ENCODE results near the gene GPM6B.

Gene GPM6B

DNA sequence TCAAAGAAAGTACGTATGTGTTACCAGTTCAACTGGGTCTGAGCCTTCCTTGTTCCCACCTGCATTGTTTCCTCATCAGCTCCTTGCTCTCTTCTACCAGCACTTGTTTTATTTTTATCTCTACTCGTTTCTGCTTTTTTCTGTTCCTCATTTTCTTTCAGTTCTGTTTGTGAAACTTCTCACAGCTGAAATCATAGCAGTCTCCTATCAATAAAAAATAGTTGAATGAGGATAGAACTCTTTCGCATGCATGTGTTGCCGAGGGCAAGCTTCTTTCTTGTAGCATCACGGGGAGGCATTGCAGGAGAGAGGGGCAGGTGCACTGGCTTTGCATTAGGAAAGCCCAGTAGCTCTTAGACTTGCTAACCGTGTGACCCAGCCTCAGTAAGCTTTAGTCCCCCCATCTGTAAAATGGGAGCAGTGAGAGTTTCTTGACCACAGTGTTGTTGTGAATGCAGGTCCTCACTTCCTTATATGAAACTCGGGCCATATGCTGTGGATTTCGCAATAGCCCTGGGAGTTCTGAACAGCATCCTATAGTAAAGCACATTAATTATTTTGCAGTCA is 57.7 kb downstream of the GPM6B start:
- no peaks in the 10 kb centered on the region for H3K79me1 ChIP-seq (ENCODE audit: low read length)
- H3K9me3 ChIP-seq (ENCODE audit: insufficient read depth, low read depth, low read length) = no peaks in the 10 kb centered on the region
- H3K4me1 ChIP-seq (ENCODE audit: control insufficient read depth in 1 of 2, insufficient read depth in 2 of 2, low read length in 2 of 2) = no peaks in the 10 kb centered on the region
- H2BK120ac ChIP-seq (ENCODE audit: insufficient read depth, low read length, poor library complexity) = no peak overlapping the region
- H3K79me2 ChIP-seq (ENCODE audit: control insufficient read depth, insufficient read depth, low read length, poor library complexity) = no peaks in the 10 kb centered on the region
- peaks cover 22 to 29% of the 10 kb centered on the region in 2 experiments for H3K36me3 ChIP-seq (ENCODE audit: control insufficient read depth in 1 of 2, insufficient read depth in 2 of 2, low read length in 2 of 2)
- H3K4me3 ChIP-seq (ENCODE audit: low read depth, low read length) = no peak overlapping the region
- WGBS (ENCODE audit: extremely low coverage, insufficient coverage, insufficient read length) = no CpG with 5 or more reads among the region's 8 CpGs
- H3K27me3 ChIP-seq (ENCODE audit: insufficient read depth, low read length) = no peaks in the 10 kb centered on the region
- H2BK5ac ChIP-seq (ENCODE audit: low read depth, low read length, poor library complexity) = no peak overlapping the region
- no peak overlapping the region for H3K14ac ChIP-seq (ENCODE audit: low read length)
- H3K4me2 ChIP-seq (ENCODE audit: low read length) = no peak overlapping the region
- H4K91ac ChIP-seq (ENCODE audit: low read depth, low read length) = no peak overlapping the region
- no peak overlapping the region for H2AK5ac ChIP-seq (ENCODE audit: low read length)
- no peak overlapping the region for H3K18ac ChIP-seq (ENCODE audit: low read length)
- H3K4ac ChIP-seq (ENCODE audit: low read depth, low read length) = no peak overlapping the region
- H2AFZ ChIP-seq (ENCODE audit: insufficient read depth, low read length, poor library complexity) = no peak overlapping the region
- no peak for DNase-seq
- no peak overlapping the region for H4K12ac ChIP-seq (ENCODE audit: low read depth, low read length)
- H3K9ac ChIP-seq (ENCODE audit: low read length) = no peak overlapping the region
- H3K23ac ChIP-seq (ENCODE audit: low read length) = no peak overlapping the region
- H2BK12ac ChIP-seq (ENCODE audit: low read length) = no peak overlapping the region
- no peak overlapping the region for H4K8ac ChIP-seq (ENCODE audit: low read depth, low read length)
- H3K27ac ChIP-seq (ENCODE audit: low read depth, low read length) = no peak overlapping the region

DNA sequence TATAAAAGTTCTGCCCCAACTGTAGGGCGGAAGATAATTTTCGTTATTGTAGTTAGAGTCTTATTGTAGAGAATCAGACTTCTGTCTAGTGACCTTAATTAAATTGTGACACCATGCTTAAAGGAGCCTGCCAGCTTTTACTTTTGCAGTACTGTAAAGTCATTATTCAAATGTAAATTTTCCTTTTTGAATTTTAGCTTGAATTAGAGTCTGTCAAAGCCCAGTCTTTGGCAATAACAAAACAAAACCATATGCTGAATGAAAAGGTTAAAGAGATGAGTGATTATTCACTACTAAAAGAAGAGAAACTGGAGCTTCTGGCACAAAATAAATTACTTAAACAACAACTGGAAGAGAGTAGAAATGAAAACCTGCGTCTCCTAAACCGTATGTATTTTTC is 60.5 kb downstream of the GPM6B start:
- DNase-seq = no peak
- no peak overlapping the region for H2BK120ac ChIP-seq (ENCODE audit: insufficient read depth, low read length, poor library complexity)
- no peaks in the 10 kb centered on the region for H3K79me2 ChIP-seq (ENCODE audit: control insufficient read depth, insufficient read depth, low read length, poor library complexity)
- no peak overlapping the region for H3K14ac ChIP-seq (ENCODE audit: low read length)
- no CpG with 5 or more reads among the region's 4 CpGs for WGBS (ENCODE audit: extremely low coverage, insufficient coverage, insufficient read length)
- no peaks in the 10 kb centered on the region for H3K27me3 ChIP-seq (ENCODE audit: insufficient read depth, low read length)
- no peak overlapping the region for H3K9ac ChIP-seq (ENCODE audit: low read length)
- H3K4me1 ChIP-seq (ENCODE audit: control insufficient read depth in 1 of 2, insufficient read depth in 2 of 2, low read length in 2 of 2) = no peaks in the 10 kb centered on the region
- H3K36me3 ChIP-seq (ENCODE audit: control insufficient read depth in 1 of 2, insufficient read depth in 2 of 2, low read length in 2 of 2) = peaks cover 19 to 25% of the 10 kb centered on the region in 2 experiments
- no peak overlapping the region for H2BK12ac ChIP-seq (ENCODE audit: low read length)
- no peak overlapping the region for H3K4ac ChIP-seq (ENCODE audit: low read depth, low read length)
- H4K12ac ChIP-seq (ENCODE audit: low read depth, low read length) = no peak overlapping the region
- no peak overlapping the region for H3K4me3 ChIP-seq (ENCODE audit: low read depth, low read length)
- no peak overlapping the region for H3K27ac ChIP-seq (ENCODE audit: low read depth, low read length)
- no peak overlapping the region for H2BK5ac ChIP-seq (ENCODE audit: low read depth, low read length, poor library complexity)
- no peaks in the 10 kb centered on the region for H3K79me1 ChIP-seq (ENCODE audit: low read length)
- no peak overlapping the region for H4K91ac ChIP-seq (ENCODE audit: low read depth, low read length)
- H2AFZ ChIP-seq (ENCODE audit: insufficient read depth, low read length, poor library complexity) = no peak overlapping the region
- no peak overlapping the region for H2AK5ac ChIP-seq (ENCODE audit: low read length)
- no peak overlapping the region for H3K4me2 ChIP-seq (ENCODE audit: low read length)
- no peaks in the 10 kb centered on the region for H3K9me3 ChIP-seq (ENCODE audit: insufficient read depth, low read depth, low read length)
- no peak overlapping the region for H4K8ac ChIP-seq (ENCODE audit: low read depth, low read length)
- no peak overlapping the region for H3K23ac ChIP-seq (ENCODE audit: low read length)
- no peak overlapping the region for H3K18ac ChIP-seq (ENCODE audit: low read length)

DNA sequence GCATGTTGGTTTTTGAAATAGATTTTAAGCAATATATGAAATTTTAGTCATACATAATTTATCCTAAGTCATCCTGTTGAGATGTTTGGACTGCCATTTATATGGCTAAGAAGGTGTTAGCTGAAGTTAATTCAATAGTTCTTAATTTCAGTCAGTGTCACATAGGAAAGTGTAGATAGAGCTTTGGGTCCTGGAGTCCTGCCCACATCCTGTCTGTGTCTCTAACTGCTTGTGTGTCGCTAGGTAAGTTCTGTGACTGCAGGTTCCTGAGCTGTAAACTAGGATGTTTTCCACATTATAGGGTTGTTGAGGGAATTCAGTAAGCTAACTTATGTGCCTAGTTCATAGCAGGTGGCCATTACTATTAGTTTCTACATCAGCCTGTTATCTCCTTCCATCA is 61.6 kb downstream of the GPM6B start:
- H3K18ac ChIP-seq (ENCODE audit: low read length) = no peak overlapping the region
- no peak overlapping the region for H2BK120ac ChIP-seq (ENCODE audit: insufficient read depth, low read length, poor library complexity)
- H4K8ac ChIP-seq (ENCODE audit: low read depth, low read length) = no peak overlapping the region
- H3K79me1 ChIP-seq (ENCODE audit: low read length) = no peaks in the 10 kb centered on the region
- DNase-seq = no peak
- no peak overlapping the region for H3K9ac ChIP-seq (ENCODE audit: low read length)
- H3K79me2 ChIP-seq (ENCODE audit: control insufficient read depth, insufficient read depth, low read length, poor library complexity) = no peaks in the 10 kb centered on the region
- no peak overlapping the region for H3K14ac ChIP-seq (ENCODE audit: low read length)
- H3K4me1 ChIP-seq (ENCODE audit: control insufficient read depth in 1 of 2, insufficient read depth in 2 of 2, low read length in 2 of 2) = no peaks in the 10 kb centered on the region
- H3K36me3 ChIP-seq (ENCODE audit: control insufficient read depth in 1 of 2, insufficient read depth in 2 of 2, low read length in 2 of 2) = peaks cover 14 to 18% of the 10 kb centered on the region in 2 experiments
- no peak overlapping the region for H2BK12ac ChIP-seq (ENCODE audit: low read length)
- no peak overlapping the region for H3K27ac ChIP-seq (ENCODE audit: low read depth, low read length)
- no peaks in the 10 kb centered on the region for H3K27me3 ChIP-seq (ENCODE audit: insufficient read depth, low read length)
- H4K12ac ChIP-seq (ENCODE audit: low read depth, low read length) = no peak overlapping the region
- no peak overlapping the region for H2AFZ ChIP-seq (ENCODE audit: insufficient read depth, low read length, poor library complexity)
- no CpG with 5 or more reads among the region's 1 CpG for WGBS (ENCODE audit: extremely low coverage, insufficient coverage, insufficient read length)
- H2AK5ac ChIP-seq (ENCODE audit: low read length) = no peak overlapping the region
- no peak overlapping the region for H3K23ac ChIP-seq (ENCODE audit: low read length)
- no peak overlapping the region for H3K4me3 ChIP-seq (ENCODE audit: low read depth, low read length)
- no peak overlapping the region for H3K4ac ChIP-seq (ENCODE audit: low read depth, low read length)
- no peak overlapping the region for H2BK5ac ChIP-seq (ENCODE audit: low read depth, low read length, poor library complexity)
- H3K4me2 ChIP-seq (ENCODE audit: low read length) = no peak overlapping the region
- H4K91ac ChIP-seq (ENCODE audit: low read depth, low read length) = no peak overlapping the region
- H3K9me3 ChIP-seq (ENCODE audit: insufficient read depth, low read depth, low read length) = no peaks in the 10 kb centered on the region

DNA sequence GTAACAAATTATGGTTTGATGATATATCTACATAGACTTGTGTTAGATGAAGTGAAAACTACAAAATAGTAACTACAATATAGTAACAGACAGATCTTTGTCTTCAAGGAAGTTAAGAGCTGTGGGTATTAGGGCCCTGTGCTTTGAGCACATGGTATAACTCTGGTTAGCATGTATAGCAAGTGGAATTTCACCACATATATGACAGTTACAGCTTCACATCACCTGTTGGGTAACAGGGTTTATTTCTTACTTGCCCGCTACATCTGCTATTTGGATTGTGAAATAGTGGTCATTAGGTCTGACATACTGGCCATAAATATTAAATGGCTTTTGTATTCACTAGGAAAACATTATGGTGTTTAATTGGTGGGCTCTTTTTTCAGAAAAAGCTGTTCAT is 62.1 kb downstream of the GPM6B start:
- Histone ChIP-seq H3K4me2 (ENCODE audit: low read length) (no peak overlapping the region), H2BK12ac (ENCODE audit: low read length) (no peak overlapping the region)

More for the DNA sequence above, 62.1 kb downstream of the GPM6B start:
- H3K14ac ChIP-seq (ENCODE audit: low read length) = no peak overlapping the region
- H3K23ac ChIP-seq (ENCODE audit: low read length) = no peak overlapping the region
- H3K27ac ChIP-seq (ENCODE audit: low read depth, low read length) = no peak overlapping the region
- H2BK5ac ChIP-seq (ENCODE audit: low read depth, low read length, poor library complexity) = no peak overlapping the region
- no peaks in the 10 kb centered on the region for H3K79me2 ChIP-seq (ENCODE audit: control insufficient read depth, insufficient read depth, low read length, poor library complexity)
- H3K18ac ChIP-seq (ENCODE audit: low read length) = no peak overlapping the region
- peak in 1 of 2 donors; percentile 7 for DNase-seq
- H2AK5ac ChIP-seq (ENCODE audit: low read length) = no peak overlapping the region
- no peaks in the 10 kb centered on the region for H3K79me1 ChIP-seq (ENCODE audit: low read length)
- H4K12ac ChIP-seq (ENCODE audit: low read depth, low read length) = no peak overlapping the region
- no peaks in the 10 kb centered on the region for H3K4me1 ChIP-seq (ENCODE audit: control insufficient read depth in 1 of 2, insufficient read depth in 2 of 2, low read length in 2 of 2)
- peaks cover 14 to 15% of the 10 kb centered on the region in 2 experiments for H3K36me3 ChIP-seq (ENCODE audit: control insufficient read depth in 1 of 2, insufficient read depth in 2 of 2, low read length in 2 of 2)
- no peak overlapping the region for H3K9ac ChIP-seq (ENCODE audit: low read length)
- H3K4me3 ChIP-seq (ENCODE audit: low read depth, low read length) = no peak overlapping the region
- no peak overlapping the region for H4K91ac ChIP-seq (ENCODE audit: low read depth, low read length)
- H3K4ac ChIP-seq (ENCODE audit: low read depth, low read length) = no peak overlapping the region
- no peaks in the 10 kb centered on the region for H3K9me3 ChIP-seq (ENCODE audit: insufficient read depth, low read depth, low read length)
- H4K8ac ChIP-seq (ENCODE audit: low read depth, low read length) = no peak overlapping the region
- WGBS (ENCODE audit: extremely low coverage, insufficient coverage, insufficient read length) = no CpG with 5 or more reads among the region's 1 CpG
- no peak overlapping the region for H2AFZ ChIP-seq (ENCODE audit: insufficient read depth, low read length, poor library complexity)
- H3K27me3 ChIP-seq (ENCODE audit: insufficient read depth, low read length) = no peaks in the 10 kb centered on the region
- H2BK120ac ChIP-seq (ENCODE audit: insufficient read depth, low read length, poor library complexity) = no peak overlapping the region
